Central memory CD8-positive, alpha-beta T cell (primary cell): ENCODE results near the gene ADAM8.

ENCODE experiments used
- ATAC-seq: fragments of 150-1000 bp; cut with Tn5 transposase; replicated peaks from 2 replicates; pipeline ENCODE4 v1.10.0; 2022; ENCODE audit warnings: mild to moderate bottlenecking, moderate FRiP score, moderate number of reproducible peaks; ENCODE audit not compliant: poor library complexity, severe bottlenecking; ENCODE audit errors: extremely low read depth
- DNase-seq, 2 donors: peaks; one replicate each; pipeline ENCODE4 v3.0.0; 2021; ENCODE audit warnings: low spot score in 2 of 2
- H3K27ac Mint-ChIP-seq: one replicate; pipeline ENCODE4 v1.8.0; 2022; ENCODE audit warnings: low read depth, mild to moderate bottlenecking, moderate library complexity, mixed read lengths
- H3K27me3 Mint-ChIP-seq: one replicate; pipeline ENCODE4 v1.8.0; 2022; ENCODE audit warnings: mixed read lengths
- H3K36me3 Mint-ChIP-seq: one replicate; pipeline ENCODE4 v1.8.0; 2022; ENCODE audit warnings: mild to moderate bottlenecking, moderate library complexity, mixed read lengths; ENCODE audit not compliant: insufficient read depth
- H3K4me1 Mint-ChIP-seq: one replicate; pipeline ENCODE4 v1.8.0; 2022; ENCODE audit warnings: mixed read lengths
- H3K4me3 Mint-ChIP-seq: one replicate; pipeline ENCODE4 v1.8.0; 2022; ENCODE audit warnings: mild to moderate bottlenecking, moderate library complexity, mixed read lengths
- H3K9me3 Mint-ChIP-seq: one replicate; pipeline ENCODE4 v1.8.0; 2022; ENCODE audit warnings: mixed read lengths

The ADAM8 gene

GRCh38 chr10:133257489-133258065 lies 19.1 kb downstream of the ADAM8 start:
- DNase-seq, result no peak
- ATAC-seq, result no peak
- Mint-ChIP-seq H3K4me1 (peaks cover 36% of the 10 kb centered on the region), H3K4me3 (peak overlapping the region; percentile 53), H3K9me3 (no peaks in the 10 kb centered on the region), H3K27me3 (no peaks in the 10 kb centered on the region), H3K36me3 (peaks cover 4% of the 10 kb centered on the region), H3K27ac (no peak overlapping the region)

DNA sequence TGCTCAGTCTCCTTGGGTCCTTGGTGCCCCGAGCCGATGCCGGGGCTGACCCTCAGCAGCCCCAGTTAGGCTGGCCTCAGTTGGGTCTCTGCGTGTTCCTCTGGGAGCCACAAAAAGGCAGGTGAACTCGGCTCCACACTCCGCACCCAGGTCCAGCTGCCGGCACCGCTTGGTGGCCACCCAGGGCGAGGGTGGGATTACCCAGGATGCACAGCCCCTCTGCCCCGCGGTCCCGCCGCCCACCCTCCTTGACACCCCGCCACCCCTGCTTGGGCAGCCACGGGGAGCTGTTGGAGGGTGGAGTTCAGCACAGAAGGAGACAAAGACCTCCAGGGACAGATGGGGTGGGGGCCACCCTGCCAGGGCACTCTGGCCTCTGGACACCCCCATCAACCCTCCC lies 21.3 kb downstream of the ADAM8 start:
- Mint-ChIP-seq H3K36me3 (peaks cover 3% of the 10 kb centered on the region), H3K4me1 (peaks cover 26% of the 10 kb centered on the region), H3K9me3 (no peaks in the 10 kb centered on the region), H3K4me3 (no peak overlapping the region), H3K27me3 (no peaks in the 10 kb centered on the region), H3K27ac (no peak overlapping the region)
- DNase-seq (no peak), ATAC-seq (no peak)

- Mint-ChIP-seq H3K27ac (no peak overlapping the region), H3K27me3 (no peaks in the 10 kb centered on the region)
Observed at GRCh38 chr10:133254421-133255120, 22.1 kb downstream of the ADAM8 start.

GRCh38 chr10:133253361-133253955 lies 23.2 kb downstream of the ADAM8 start:
- DNase-seq, result no peak
- Mint-ChIP-seq H3K9me3 (no peaks in the 10 kb centered on the region), H3K4me3 (no peak overlapping the region), H3K36me3 (no peaks in the 10 kb centered on the region), H3K27me3 (no peaks in the 10 kb centered on the region), H3K4me1 (peaks cover 11% of the 10 kb centered on the region), H3K27ac (no peak overlapping the region)
- ATAC-seq, result no peak

More at GRCh38 chr10:133254421-133255120, 22.1 kb downstream of the ADAM8 start:
- Mint-ChIP-seq H3K36me3 (peaks cover 3% of the 10 kb centered on the region), H3K9me3 (no peaks in the 10 kb centered on the region), H3K4me1 (peaks cover 18% of the 10 kb centered on the region), H3K4me3 (no peak overlapping the region)
- DNase-seq (no peak), ATAC-seq (no peak)

GRCh38 chr10:133252223-133252552 lies 24.5 kb downstream of the ADAM8 start:
- Mint-ChIP-seq H3K4me1 (peaks cover 1% of the 10 kb centered on the region), H3K36me3 (no peaks in the 10 kb centered on the region), H3K27me3 (no peaks in the 10 kb centered on the region), H3K9me3 (no peaks in the 10 kb centered on the region), H3K27ac (no peak overlapping the region), H3K4me3 (no peak overlapping the region)
- DNase-seq (no peak), ATAC-seq (no peak)

GRCh38 chr10:133251388-133252222 lies 25.1 kb downstream of the ADAM8 start:
- Mint-ChIP-seq H3K4me1 (peaks cover 5% of the 10 kb centered on the region), H3K9me3 (no peaks in the 10 kb centered on the region), H3K27me3 (no peaks in the 10 kb centered on the region), H3K36me3 (no peaks in the 10 kb centered on the region), H3K27ac (no peak overlapping the region), H3K4me3 (no peak overlapping the region)
- DNase-seq (no peak), ATAC-seq (no peak)

GRCh38 chr10:133249975-133250754 lies 26.5 kb downstream of the ADAM8 start:
- Mint-ChIP-seq H3K36me3 (no peaks in the 10 kb centered on the region), H3K4me1 (peaks cover 5% of the 10 kb centered on the region), H3K27ac (peak overlapping the region; percentile 9), H3K9me3 (no peaks in the 10 kb centered on the region), H3K27me3 (no peaks in the 10 kb centered on the region), H3K4me3 (no peak overlapping the region)
- DNase-seq, result no peak
- no peak for ATAC-seq

DNA sequence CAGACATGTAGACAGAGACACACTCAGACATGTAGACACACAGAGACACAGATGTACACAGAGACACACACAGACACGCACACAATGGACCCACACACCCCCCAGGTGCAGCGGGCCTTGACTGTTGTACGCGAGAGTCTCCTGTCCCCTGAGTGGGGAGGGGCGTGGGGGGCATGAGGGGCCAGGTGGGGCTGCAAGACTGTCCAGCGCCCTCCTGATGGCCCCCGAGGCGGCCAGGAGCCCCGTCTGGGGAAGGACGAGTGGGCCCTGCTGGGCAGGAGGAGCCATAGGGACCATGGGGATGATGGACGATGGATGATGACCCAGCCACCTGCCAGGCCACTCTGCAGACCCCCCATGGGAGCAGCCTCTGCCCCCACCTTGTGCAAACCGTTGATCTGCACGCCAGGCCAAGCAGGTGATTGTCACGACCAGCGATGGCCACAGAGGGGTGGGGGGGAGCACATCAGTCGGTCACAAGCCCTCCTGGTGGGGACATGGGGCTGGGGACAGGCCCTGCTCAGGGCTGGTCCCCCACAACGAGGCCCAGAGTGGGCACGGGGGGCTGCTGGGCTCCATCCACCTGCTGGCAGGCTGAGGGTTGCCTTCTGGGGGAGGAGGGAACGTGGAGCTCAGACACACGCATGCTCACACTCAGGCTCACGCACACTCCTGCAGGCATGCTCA lies 27.4 kb downstream of the ADAM8 start:
- Mint-ChIP-seq H3K27me3 (peaks cover 1% of the 10 kb centered on the region), H3K27ac (no peak overlapping the region), H3K36me3 (no peaks in the 10 kb centered on the region), H3K4me1 (peaks cover 5% of the 10 kb centered on the region), H3K4me3 (no peak overlapping the region), H3K9me3 (no peaks in the 10 kb centered on the region)
- ATAC-seq (no peak), DNase-seq (no peak)

- Mint-ChIP-seq H3K4me1 (peaks cover 5% of the 10 kb centered on the region), H3K36me3 (no peaks in the 10 kb centered on the region), H3K27me3 (peaks cover 10% of the 10 kb centered on the region), H3K9me3 (no peaks in the 10 kb centered on the region), H3K27ac (no peak overlapping the region), H3K4me3 (no peak overlapping the region)
- DNase-seq (no peak), ATAC-seq (no peak)
Observed at GRCh38 chr10:133248334-133248715, 28.3 kb downstream of the ADAM8 start.

DNA sequence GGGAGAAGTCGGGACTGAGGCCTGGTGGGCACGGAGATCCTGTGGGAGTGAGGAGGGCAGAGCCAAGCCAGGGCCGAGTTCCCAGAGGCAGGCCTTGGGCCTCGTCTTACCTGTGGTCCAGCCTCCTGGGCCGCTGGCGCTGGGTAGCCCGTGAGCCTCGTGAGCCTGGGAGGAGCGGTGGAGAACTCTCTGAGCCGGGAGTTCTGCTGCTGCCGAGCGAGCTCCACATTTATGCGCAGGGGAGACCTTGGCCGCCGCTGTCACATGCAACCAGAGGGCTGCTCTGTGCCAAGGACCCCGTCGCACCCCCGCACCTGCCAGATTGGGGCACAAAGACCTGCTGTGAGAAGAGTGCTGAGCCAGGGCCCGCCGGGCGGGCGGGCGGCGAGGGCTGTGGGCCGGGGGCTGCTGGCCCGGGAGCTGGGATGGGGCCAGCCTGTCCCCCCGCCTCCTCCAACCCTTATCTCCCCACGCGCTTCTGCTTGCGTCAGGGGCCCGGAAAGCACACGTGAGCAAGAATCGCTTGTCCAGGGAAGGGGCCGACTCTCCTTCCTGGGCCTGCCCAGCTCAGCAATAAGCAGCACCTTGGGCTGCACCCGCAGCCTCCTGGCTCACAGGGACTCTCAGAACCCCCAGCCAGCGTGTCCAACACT lies 28.9 kb downstream of the ADAM8 start:
- no peak overlapping the region for H3K4me3 Mint-ChIP-seq
- H3K27ac Mint-ChIP-seq, result no peak overlapping the region
- no peak for ATAC-seq

GRCh38 chr10:133246236-133246626 lies 30.4 kb downstream of the ADAM8 start:
- DNase-seq, result no peak
- H3K4me1 Mint-ChIP-seq, result peaks cover 16% of the 10 kb centered on the region
- H3K4me3 Mint-ChIP-seq, result no peak overlapping the region
- H3K9me3 Mint-ChIP-seq, result no peaks in the 10 kb centered on the region
- no peak overlapping the region for H3K27ac Mint-ChIP-seq
- ATAC-seq, result no peak
- H3K36me3 Mint-ChIP-seq, result no peaks in the 10 kb centered on the region
- peaks cover 31% of the 10 kb centered on the region for H3K27me3 Mint-ChIP-seq

More for the DNA sequence above, 28.9 kb downstream of the ADAM8 start:
- H3K4me1 Mint-ChIP-seq, result peaks cover 5% of the 10 kb centered on the region
- no peaks in the 10 kb centered on the region for H3K36me3 Mint-ChIP-seq
- H3K9me3 Mint-ChIP-seq, result no peaks in the 10 kb centered on the region
- no peak for DNase-seq
- H3K27me3 Mint-ChIP-seq, result peaks cover 16% of the 10 kb centered on the region
